AG10803 (cell line): ENCODE measurements around the gene ST6GALNAC3.

Experiments used
- DNase-seq: peaks from one replicate; pipeline ENCODE4 v3.0.0; 2010; ENCODE audit warnings: low read depth
- H3K4me3 ChIP-seq: 2 replicates; pipeline ENCODE4 v1.5.1; 2011; ENCODE audit warnings: mild to moderate bottlenecking, low read length, control low read depth
- CTCF ChIP-seq: conservative IDR thresholded peaks from 2 replicates; pipeline ENCODE4 v1.5.1; 2011; ENCODE audit warnings: mild to moderate bottlenecking, low read length, control low read depth, inconsistent platforms

Gene ST6GALNAC3

GRCh38 chr1:76054359-76054758 is 20.2 kb upstream of the ST6GALNAC3 start:
- TF ChIP-seq CTCF, result no peak
- no peak overlapping the region for H3K4me3 ChIP-seq
- DNase-seq, result no peak

- H3K4me3 ChIP-seq, result no peak overlapping the region
- no peak for TF ChIP-seq CTCF
- no peak for DNase-seq
Measured at GRCh38 chr1:76055987-76056386, 18.6 kb upstream of the ST6GALNAC3 start.

- no peak overlapping the region for H3K4me3 ChIP-seq
- TF ChIP-seq CTCF, result no peak
- DNase-seq, result no peak
Measured at GRCh38 chr1:76059451-76059850, 15.1 kb upstream of the ST6GALNAC3 start.

- no peak overlapping the region for H3K4me3 ChIP-seq
- TF ChIP-seq CTCF, result no peak
- DNase-seq, result no peak
Measured at GRCh38 chr1:76065270-76065669, 9.3 kb upstream of the ST6GALNAC3 start.

GRCh38 chr1:76066394-76066793 is 8.2 kb upstream of the ST6GALNAC3 start:
- no peak overlapping the region for H3K4me3 ChIP-seq
- no peak for TF ChIP-seq CTCF
- DNase-seq, result peak; percentile 2

- no peak overlapping the region for H3K4me3 ChIP-seq
- DNase-seq, result no peak
Measured at GRCh38 chr1:76068542-76068941, 6.0 kb upstream of the ST6GALNAC3 start.

More at GRCh38 chr1:76068542-76068941, 6.0 kb upstream of the ST6GALNAC3 start:
- TF ChIP-seq CTCF, result no peak
